Ecto neural progenitor cell (in vitro differentiated cells): ENCODE measurements around the gene C5AR1.
"Not testable (repeated sequence)": the region's sequence is repeated elsewhere in the genome, so short reads cannot be mapped to it uniquely, and the experiment has no call there.

ENCODE experiments used
- DNase-seq: peaks from one replicate; pipeline ENCODE4 v3.0.0-alpha.2; 2018; ENCODE audit warnings: low spot score

Gene C5AR1

GRCh38 chr19:47284324-47284899, 25.2 kb upstream of the C5AR1 start:
- DNase-seq, result no peak

GRCh38 chr19:47296036-47296435, 13.6 kb upstream of the C5AR1 start:
- peak; percentile 83 for DNase-seq

- DNase-seq, result not testable (repeated sequence)
Observed at GRCh38 chr19:47300867-47301266, 8.8 kb upstream of the C5AR1 start.

GRCh38 chr19:47302249-47302648, 7.4 kb upstream of the C5AR1 start:
- no peak for DNase-seq

GRCh38 chr19:47303966-47304365, 5.7 kb upstream of the C5AR1 start:
- no peak for DNase-seq

- peak; percentile 78 for DNase-seq
Observed at GRCh38 chr19:47305309-47305751, 4.3 kb upstream of the C5AR1 start.

GRCh38 chr19:47306303-47306702, 3.4 kb upstream of the C5AR1 start:
- no peak for DNase-seq

GRCh38 chr19:47309038-47309437, 623 bp upstream of the C5AR1 start:
- no peak for DNase-seq

GRCh38 chr19:47310323-47310722, 662 bp downstream of the C5AR1 start:
- no peak for DNase-seq

- DNase-seq, result no peak
Observed at GRCh38 chr19:47310819-47311218, 1.2 kb downstream of the C5AR1 start.

- no peak for DNase-seq
Observed at GRCh38 chr19:47312366-47313006, 2.8 kb downstream of the C5AR1 start.

GRCh38 chr19:47313754-47314295, 4.2 kb downstream of the C5AR1 start:
- DNase-seq, result no peak

GRCh38 chr19:47315125-47315821, 5.6 kb downstream of the C5AR1 start:
- no peak for DNase-seq

GRCh38 chr19:47316513-47316912, 6.9 kb downstream of the C5AR1 start:
- no peak for DNase-seq

GRCh38 chr19:47319923-47320871, 10.5 kb downstream of the C5AR1 start:
- DNase-seq, result no peak

GRCh38 chr19:47321630-47322029, 12.0 kb downstream of the C5AR1 start:
- DNase-seq, result no peak

- DNase-seq, result no peak
Observed at GRCh38 chr19:47322058-47322457, 12.4 kb downstream of the C5AR1 start.

- no peak for DNase-seq
Observed at GRCh38 chr19:47323409-47323808, 13.7 kb downstream of the C5AR1 start.

- no peak for DNase-seq
Observed at GRCh38 chr19:47323872-47324271, 14.2 kb downstream of the C5AR1 start.

GRCh38 chr19:47324502-47324901, 14.8 kb downstream of the C5AR1 start:
- DNase-seq, result no peak

GRCh38 chr19:47330466-47330869, 20.8 kb downstream of the C5AR1 start:
- DNase-seq, result no peak

- DNase-seq, result no peak
Observed at GRCh38 chr19:47331490-47331889, 21.8 kb downstream of the C5AR1 start.
